NCI-H2029 treated with DMSO at 0.1 percent for 48 hours (cell line): ENCODE data around the gene AKAP6.

Experiments
- DNase-seq: peaks from one replicate; lab custom pipeline; 2025; lab: John Stamatoyannopoulos, UW

Gene AKAP6

GRCh38 chr14:32709027-32709426 lies 379.9 kb downstream of the AKAP6 start:
- no peak for DNase-seq

- peak; percentile 99 for DNase-seq
Measured at GRCh38 chr14:32710231-32710671, 381.2 kb downstream of the AKAP6 start.

DNA sequence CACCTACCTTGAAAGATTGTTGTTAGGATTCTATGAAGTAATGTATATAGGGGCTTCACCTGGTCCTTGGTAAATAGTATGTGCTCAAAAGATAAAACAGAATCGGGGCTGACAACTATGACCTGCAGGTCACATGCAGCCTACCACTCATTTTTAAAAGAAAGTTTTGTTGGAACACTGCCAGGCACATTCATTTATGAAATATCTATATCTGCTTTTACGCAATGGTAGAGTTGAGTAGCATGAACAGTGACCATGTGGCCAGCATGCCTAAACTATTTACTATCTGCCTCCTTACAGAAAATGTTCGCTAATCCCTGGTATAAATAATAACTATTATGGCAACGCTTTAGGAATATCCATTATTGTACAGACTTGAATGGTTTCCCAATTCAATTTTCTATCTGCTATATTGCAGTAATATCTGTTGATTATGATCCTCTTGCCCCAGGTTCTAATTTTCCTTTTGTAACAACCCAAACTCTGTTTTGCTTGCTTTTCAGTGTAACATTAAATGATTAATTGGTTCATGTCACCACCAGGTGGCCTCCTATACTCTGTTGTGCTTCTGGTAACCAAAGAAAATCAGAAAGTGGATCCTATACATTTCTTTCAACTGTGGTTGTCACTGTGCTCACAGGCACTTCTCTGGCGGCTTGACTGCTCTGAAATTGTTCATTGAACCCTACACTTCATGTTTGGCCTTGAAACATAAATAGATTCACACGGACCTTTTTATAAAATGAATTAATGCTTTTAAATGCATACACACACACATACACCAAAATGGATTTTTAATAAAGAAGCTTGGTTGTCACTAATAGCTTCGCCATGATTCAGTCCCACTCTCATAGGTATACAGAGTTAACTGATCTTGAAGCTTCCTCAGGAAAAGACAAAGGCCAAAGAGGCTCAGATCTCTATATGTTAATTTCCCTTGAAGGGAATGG lies 381.9 kb downstream of the AKAP6 start:
- peak; percentile 99 for DNase-seq

GRCh38 chr14:32713856-32714255 lies 384.8 kb downstream of the AKAP6 start:
- DNase-seq: no peak

DNA sequence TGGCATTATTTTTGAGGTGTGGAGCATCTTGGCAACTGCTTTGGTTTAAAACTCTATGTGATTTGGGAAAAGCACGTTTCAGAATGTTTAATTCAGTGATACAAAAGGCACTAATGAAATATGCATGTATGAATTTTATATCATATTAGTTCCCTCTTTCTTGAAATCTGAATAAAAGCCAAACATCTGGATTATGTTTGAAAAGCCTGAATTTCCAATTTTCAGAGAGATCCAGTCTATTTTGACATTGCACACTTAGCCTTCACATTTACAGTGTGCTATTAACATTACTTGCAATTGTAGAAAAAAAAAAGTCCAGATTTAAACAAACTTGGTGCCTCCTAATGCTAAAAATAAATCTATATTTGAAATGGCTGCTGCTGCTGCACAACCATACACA lies 390.5 kb downstream of the AKAP6 start:
- DNase-seq: no peak

GRCh38 chr14:32720927-32721326 lies 391.8 kb downstream of the AKAP6 start:
- DNase-seq: no peak

GRCh38 chr14:32722631-32723183 lies 393.6 kb downstream of the AKAP6 start:
- DNase-seq: no peak

DNA sequence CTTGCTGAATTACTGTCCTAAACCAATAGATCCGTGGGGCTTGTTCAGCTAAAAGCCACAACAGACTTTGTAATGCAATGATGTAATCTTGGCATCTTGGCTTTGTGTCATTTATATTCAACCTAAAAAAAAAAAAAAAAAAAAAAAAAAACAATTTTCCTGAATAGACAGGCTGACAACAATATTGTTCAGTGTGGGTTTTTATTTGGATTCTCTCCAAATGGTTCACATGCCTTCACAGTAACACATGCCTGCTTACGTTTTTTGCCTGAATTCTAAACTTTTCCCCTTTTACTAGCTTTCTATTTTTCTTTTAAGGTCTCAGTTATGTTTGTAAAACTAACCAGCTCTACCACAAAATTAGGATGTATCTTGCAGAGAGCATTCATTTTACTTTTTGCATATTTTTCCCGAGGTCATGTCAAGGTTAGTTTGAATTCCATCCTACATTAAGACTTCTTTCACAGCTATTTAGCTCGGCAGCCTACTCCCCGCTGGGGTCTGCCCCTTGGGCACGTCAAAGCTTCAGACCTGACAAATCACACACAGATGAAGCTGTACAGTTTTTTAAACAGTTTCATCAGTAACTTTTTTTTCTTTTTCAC lies 395.9 kb downstream of the AKAP6 start:
- no peak for DNase-seq

- DNase-seq: no peak
Measured at GRCh38 chr14:32726516-32726915, 397.4 kb downstream of the AKAP6 start.

DNA sequence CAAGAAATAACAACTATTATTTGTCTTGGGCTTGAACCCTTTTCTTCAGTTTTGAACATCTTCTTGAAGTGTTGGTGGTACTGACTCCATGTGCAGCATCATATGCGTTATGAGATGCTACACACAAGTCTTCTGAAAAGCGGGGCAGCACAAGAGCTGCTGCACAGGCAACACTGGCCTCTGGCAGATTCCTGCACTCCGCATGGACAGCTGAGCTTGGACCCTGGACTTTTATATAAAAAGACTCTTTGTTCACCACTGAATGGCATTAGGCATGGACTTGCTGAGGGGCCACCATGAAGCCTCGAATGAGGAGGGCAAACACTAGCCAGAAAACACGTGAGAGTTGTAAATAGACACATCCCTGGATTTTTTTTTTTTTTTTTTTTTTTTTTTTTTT lies 398.7 kb downstream of the AKAP6 start:
- DNase-seq: no peak

GRCh38 chr14:32728526-32728925 lies 399.4 kb downstream of the AKAP6 start:
- DNase-seq: no peak

DNA sequence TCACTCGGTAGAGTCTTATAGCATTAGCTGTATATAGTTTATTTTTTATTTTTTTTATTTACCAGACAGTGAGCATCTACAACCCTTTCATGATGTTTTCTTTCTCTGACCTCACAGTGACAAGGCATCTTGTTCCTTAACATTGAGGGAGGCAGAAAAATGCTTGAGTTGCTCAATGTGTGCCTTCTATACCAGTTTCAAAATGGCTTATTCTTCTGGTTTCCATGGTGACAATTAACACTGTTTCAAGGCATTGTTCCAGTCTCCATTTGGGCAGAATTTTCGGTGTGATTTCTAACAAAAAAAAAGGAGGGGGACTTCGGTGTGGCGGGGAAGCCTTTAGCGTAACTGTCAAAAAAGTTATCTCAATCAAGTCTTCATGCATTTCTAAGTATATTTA lies 399.9 kb downstream of the AKAP6 start:
- no peak for DNase-seq

DNA sequence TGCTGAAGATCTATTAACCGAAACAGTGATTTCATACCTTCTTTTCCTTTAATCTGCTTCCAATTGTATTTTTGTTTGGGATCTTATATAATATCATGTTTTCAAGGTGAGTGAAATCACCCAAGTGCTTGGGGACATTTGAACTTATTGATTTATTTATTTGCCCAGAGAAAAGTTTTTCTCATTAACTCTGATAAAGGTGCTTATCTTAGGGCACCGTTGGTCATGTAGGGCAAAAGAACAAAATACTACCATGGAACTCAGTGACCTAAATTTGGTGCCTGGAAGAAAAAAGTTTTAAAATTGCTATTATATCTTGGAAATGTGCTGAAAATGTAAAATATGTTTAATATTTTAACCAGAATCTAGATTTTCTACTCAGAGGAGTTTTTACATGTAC lies 402.2 kb downstream of the AKAP6 start:
- no peak for DNase-seq

GRCh38 chr14:32733015-32733414 lies 403.9 kb downstream of the AKAP6 start:
- DNase-seq: no peak

DNA sequence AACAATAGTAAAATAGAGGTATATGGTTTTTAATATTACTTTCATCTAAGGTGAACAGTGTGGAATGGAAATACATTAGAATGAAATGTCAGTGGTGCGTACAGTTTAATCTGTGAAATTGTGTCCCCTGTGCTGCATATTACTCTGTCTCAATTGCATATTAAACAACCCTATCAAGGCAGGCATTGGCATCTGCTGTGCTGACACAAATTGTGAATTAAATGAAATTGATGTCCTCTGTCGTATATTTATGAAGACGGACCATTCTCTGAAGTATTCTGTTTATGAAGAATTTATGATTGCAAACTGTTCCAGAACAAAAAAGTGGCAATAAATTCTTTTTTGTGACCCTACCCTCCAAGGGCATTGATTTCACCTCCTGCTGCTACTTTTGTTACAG lies 405.2 kb downstream of the AKAP6 start:
- DNase-seq: no peak

GRCh38 chr14:32737621-32738020 lies 408.5 kb downstream of the AKAP6 start:
- no peak for DNase-seq

DNA sequence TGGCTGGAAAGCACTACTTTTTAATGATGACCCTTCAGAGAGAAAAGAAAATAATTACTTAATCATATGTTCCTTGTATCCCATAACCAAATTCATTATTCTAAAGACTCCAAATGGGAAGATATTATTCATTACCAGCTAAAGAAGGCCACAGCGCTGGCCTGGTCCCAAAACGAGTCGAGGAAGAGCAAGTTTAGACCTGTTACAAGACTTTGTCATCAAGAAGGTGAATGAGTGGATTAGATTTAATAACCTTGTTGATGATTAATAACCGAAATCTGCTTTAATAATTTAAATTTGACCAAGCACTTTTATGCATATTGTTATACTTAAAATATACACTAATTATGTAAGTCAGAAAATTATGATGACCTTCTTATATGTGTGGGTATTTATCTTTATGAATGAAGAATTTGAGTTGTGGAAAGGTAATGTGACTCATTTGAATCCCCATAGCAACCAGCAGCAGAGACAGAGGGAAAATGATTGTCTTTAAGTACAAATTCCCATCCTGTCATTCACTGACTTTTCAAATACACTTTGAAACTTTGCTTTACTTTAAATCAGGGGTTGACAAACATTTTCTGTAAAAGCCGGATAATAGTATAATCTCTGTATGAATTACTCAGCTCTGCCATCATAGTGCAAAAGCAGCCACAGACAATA lies 409.2 kb downstream of the AKAP6 start:
- DNase-seq: no peak

DNA sequence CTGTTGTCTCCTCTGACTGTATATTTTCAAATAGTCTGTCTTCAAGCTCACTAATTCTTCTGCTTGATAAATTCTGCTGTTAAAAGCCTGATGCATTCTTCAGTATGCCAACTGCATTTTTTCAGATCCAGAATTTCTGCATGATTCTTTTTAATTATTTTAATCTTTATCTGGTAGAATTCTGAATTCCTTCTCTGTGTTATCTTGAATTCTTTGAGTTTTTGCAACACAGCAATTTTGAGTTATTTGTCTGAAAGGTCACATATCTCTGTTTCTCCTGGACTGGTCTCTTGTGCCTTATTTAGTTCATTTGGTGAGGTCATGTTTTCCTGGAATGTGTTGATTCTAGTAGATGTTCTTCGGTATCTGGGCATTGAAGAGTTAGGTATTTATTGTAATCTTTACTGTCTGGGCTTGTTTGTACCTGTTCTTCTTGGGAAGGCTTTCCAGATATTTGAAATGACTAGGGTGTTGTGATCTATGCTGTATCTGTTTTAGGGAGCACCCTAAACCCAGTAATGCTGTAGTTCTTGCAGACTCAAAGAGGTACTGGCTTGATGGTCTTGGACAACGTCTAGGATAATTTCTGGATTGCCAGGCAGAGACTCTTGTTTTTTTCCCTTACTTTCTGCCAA lies 415.8 kb downstream of the AKAP6 start:
- no peak for DNase-seq

DNA sequence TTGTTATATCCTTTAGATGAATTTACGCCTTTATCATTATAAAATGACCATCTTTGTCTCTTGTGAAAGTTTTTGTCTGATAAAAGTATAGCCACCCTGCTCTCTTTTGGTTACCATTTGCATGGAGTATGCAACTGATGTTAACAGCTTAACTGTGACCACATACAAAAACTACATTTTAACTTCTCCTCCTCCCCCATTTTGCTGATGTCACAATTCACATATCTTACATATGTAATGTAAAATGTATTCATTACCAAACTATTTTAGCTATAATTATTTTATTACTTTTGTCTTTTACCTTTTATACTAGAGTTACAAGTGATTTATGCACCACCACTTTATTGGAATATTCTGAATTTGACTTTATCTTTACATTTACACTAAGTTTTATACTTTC lies 425.1 kb downstream of the AKAP6 start:
- no peak for DNase-seq

GRCh38 chr14:32756173-32756572 lies 427.1 kb downstream of the AKAP6 start:
- no peak for DNase-seq

DNA sequence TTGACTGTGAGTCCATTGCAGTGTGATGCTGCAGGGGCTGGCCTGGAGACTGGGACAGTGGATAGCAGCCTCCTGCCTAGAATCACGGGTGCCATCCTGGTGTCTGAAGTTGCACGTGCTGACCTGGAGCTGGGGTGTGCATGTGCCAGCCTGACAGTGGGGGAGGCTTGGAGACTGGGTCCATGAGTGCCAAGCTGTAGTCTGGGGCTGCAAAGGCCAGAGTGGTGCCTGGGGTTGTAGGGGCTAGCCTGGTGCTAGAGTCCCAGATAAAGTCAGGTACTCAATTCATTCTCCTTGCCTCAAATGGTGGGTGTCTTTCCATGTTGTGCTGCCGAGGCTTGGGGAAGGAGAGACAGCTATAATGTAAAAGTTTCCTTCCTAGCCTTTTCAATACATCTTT lies 427.7 kb downstream of the AKAP6 start:
- no peak for DNase-seq

- DNase-seq: no peak
Measured at GRCh38 chr14:32757568-32757967, 428.5 kb downstream of the AKAP6 start.
